Fibroblast of lung (primary cell): ENCODE results near the gene COL28A1.

Experiments
- CTCF ChIP-seq, 2 donors: IDR thresholded peaks in 1 of 2; conservative IDR thresholded peaks in 1 of 2; 1 replicate in 1 of 2; 2 replicates in 1 of 2; pipeline ENCODE4 v1.5.1; 2011 to 2012; ENCODE audit warnings: low read length in 2 of 2, control low read depth in 1 of 2, inconsistent platforms in 1 of 2, low read depth in 1 of 2, mild to moderate bottlenecking in 1 of 2
- EZH2 ChIP-seq: IDR thresholded peaks from 2 replicates; pipeline ENCODE4 v1.5.1; 2012; ENCODE audit warnings: low read length, control low read depth, mild to moderate bottlenecking; ENCODE audit errors: missing control alignments

DNA sequence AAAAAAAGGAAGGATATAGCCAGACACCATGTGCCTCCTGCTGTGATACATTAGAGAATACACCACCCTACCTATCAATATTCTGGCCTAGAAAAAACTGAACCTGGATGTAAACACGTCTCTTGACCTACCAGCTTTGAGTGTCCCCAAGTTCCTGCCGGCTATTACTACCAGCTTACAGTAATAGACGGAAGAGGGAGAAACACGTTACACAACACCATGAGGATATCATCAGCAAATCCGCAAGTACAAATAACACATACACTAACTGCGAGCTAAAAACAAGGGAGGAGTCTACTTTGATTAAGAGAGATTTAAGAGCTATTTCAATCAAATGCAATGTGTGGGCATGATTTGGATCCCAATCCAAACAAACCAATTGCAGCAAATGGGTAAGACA lies 113.0 kb downstream of the COL28A1 start:
- TF ChIP-seq CTCF (conservative IDR thresholded peaks at IDR 0.05 in 1 of 2, IDR thresholded peaks at IDR 0.05 in 1 of 2; ENCODE audit: low read depth in 1 of 2, low read length in 2 of 2) (no peak), EZH2 (no peak)
